HL-60 (cell line): Measurements from ENCODE around the gene UNC119.

Source experiments
- DNase-seq, 2 experiments: peaks; one replicate each; pipeline ENCODE4 v3.0.0-alpha.2; 2010 to 2020; ENCODE audit warnings: low read depth in 1 of 2, low spot score in 1 of 2
- H3K27ac ChIP-seq: fragments of 250-450 bp; sonication (Bioruptor Pico); replicated peaks from 2 replicates; pipeline ENCODE4 v1.5.1; 2020; ENCODE audit warnings: mild to moderate bottlenecking, moderate library complexity
- H3K27me3 ChIP-seq: fragments of 250-450 bp; sonication (Bioruptor Pico); 2 replicates; pipeline ENCODE4 v1.5.1; 2021; ENCODE audit warnings: mild to moderate bottlenecking, moderate library complexity; ENCODE audit not compliant: insufficient read depth, poor library complexity, severe bottlenecking
- H3K4me3 ChIP-seq: replicated peaks from 2 replicates; pipeline ENCODE4 v1.5.1; 2011; ENCODE audit warnings: mild to moderate bottlenecking, control low read depth, low read length; ENCODE audit not compliant: insufficient read depth
- CTCF ChIP-seq: IDR thresholded peaks from one replicate; pipeline ENCODE4 v1.5.1; 2011; ENCODE audit warnings: low read length, control low read depth, inconsistent platforms; ENCODE audit not compliant: insufficient read depth
- GABPA ChIP-seq: IDR thresholded peaks from 2 replicates; pipeline ENCODE4 v1.6.1; 2012; ENCODE audit warnings: low read depth
- POLR2AphosphoS5 ChIP-seq: IDR thresholded peaks from 2 replicates; pipeline ENCODE4 v1.6.1; 2012; ENCODE audit warnings: low read depth
- REST ChIP-seq: IDR thresholded peaks from 2 replicates; pipeline ENCODE4 v1.6.1; 2012; ENCODE audit warnings: low read depth; ENCODE audit not compliant: insufficient replicate concordance
- SPI1 ChIP-seq: IDR thresholded peaks from 2 replicates; pipeline ENCODE4 v1.6.1; 2012; ENCODE audit warnings: low read depth, mild to moderate bottlenecking, borderline replicate concordance

Gene UNC119

GRCh38 chr17:28519236-28519635, 33.2 kb downstream of the UNC119 start:
- no peak overlapping the region for H3K4me3 ChIP-seq
- TF ChIP-seq REST (no peak), POLR2AphosphoS5 (no peak), CTCF (no peak), SPI1 (no peak), GABPA (no peak)
- no peaks in the 10 kb centered on the region for H3K27me3 ChIP-seq
- peak in 1 of 2 experiments; percentile 16 for DNase-seq
- no peak overlapping the region for H3K27ac ChIP-seq

- no peak for TF ChIP-seq GABPA
- no peak for TF ChIP-seq POLR2AphosphoS5
- no peak for TF ChIP-seq REST
- no peak for TF ChIP-seq SPI1
- TF ChIP-seq CTCF: no peak
- Histone ChIP-seq H3K27me3 (no peaks in the 10 kb centered on the region), H3K27ac (no peak overlapping the region), H3K4me3 (no peak overlapping the region)
- DNase-seq: no peak
Observed at GRCh38 chr17:28518578-28518977, 33.8 kb downstream of the UNC119 start.

- Histone ChIP-seq H3K27ac (no peak overlapping the region), H3K27me3 (peaks cover 2% of the 10 kb centered on the region), H3K4me3 (no peak overlapping the region)
- TF ChIP-seq SPI1 (peak; percentile 99), CTCF (no peak)
- DNase-seq: peak in 1 of 2 experiments; percentile 40
Observed at GRCh38 chr17:28518132-28518531, 34.3 kb downstream of the UNC119 start.

GRCh38 chr17:28515518-28515917, 36.9 kb downstream of the UNC119 start:
- Histone ChIP-seq H3K27ac (no peak overlapping the region), H3K4me3 (no peak overlapping the region), H3K27me3 (peaks cover 2% of the 10 kb centered on the region)
- no peak for TF ChIP-seq REST
- TF ChIP-seq CTCF: no peak
- TF ChIP-seq SPI1: no peak
- TF ChIP-seq GABPA: no peak
- TF ChIP-seq POLR2AphosphoS5: no peak
- no peak for DNase-seq
